HG03039 (cell line): ENCODE data around the gene SLC28A1.

Experiments
- ATAC-seq: cut with Tn5 transposase; IDR thresholded peaks from one replicate; pipeline ENCODE4 v1.9.1; 2021; ENCODE audit warnings: mild to moderate bottlenecking, moderate library complexity; ENCODE audit not compliant: unreplicated experiment

Gene SLC28A1

DNA sequence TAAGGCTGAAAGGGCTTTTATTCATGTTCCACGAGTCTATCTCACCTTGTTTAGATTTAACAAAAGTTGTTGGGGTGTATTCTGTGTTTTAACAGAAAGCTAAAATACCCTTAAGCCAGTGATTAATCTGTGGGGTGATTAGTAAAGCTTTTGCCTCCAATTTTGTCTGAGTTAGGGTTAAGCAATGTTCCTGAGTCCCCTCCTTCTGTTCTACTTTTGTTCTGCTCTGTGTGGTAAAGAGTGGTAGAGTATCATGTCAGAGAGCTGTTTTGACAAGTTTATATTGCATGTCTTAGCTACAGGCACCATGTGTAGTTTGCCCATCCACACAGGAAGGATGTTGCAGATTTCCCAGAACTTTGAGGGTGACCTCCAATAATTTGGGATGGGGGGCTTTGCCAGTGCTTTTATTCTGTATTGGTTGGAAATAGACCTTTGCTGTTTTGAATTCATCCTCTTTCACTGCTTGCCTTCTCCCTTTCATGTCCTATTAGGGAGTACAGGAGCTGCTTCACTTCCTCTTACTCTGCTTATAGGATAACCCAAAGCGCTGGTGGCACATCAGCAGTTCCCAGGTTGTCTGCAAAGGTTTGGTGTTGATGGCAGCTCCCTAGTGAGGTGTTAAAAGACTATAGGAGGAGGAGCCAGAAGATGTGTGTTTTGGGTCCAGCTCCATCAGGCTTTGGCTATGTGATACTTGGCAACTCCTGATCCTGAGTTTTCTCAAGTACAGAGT lies 104.6 kb downstream of the SLC28A1 start:
- ATAC-seq: no peak

DNA sequence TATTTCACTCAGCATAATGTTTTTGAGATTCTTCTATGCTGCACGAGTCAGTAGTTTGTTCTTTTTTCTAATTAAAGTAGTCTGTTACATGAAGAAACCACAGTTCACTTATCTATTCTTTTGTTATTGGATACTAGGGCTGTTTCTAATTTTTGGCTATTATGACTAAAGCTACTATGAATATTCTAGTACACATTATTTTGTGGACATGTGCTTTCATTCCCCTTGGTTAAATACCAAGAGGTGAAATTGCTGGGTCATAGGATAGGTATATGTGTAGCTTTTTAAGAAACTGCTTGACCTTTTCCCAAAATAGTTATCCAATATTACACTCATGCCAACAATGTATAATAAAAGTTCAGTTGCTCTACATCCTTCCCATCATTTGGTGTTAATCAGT lies 106.0 kb downstream of the SLC28A1 start:
- no peak for ATAC-seq

DNA sequence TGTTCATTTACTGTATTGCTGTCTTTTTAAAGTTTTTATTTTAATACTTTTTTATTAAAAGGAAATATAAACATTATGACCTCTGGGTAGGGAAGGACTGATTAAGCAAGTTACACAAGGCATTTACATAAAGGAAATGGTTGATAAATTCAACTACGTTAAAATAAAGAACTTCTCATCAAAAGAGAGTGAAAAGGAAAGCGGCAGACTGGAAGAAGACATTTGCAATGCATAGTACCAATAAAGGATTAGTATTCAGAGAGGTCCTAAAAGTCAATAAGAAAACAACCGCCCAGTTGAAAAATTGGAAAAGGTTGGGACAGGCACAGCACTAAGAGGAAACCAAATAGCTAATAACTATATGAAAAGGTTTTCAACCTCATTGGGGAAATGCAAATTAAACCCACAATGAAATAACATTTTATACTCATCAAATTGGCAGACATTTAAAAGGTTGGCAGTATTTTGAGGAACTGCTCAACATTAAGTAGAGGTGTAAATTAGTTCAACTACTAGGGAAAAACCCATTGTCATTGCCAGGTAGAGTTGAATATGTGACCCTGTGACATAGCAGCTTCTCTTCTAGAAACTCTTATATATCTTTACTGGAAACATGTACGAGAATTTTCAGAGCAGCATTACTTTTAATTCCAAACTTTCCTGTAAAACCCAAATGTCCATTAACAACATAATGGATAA lies 106.7 kb downstream of the SLC28A1 start:
- ATAC-seq: no peak

DNA sequence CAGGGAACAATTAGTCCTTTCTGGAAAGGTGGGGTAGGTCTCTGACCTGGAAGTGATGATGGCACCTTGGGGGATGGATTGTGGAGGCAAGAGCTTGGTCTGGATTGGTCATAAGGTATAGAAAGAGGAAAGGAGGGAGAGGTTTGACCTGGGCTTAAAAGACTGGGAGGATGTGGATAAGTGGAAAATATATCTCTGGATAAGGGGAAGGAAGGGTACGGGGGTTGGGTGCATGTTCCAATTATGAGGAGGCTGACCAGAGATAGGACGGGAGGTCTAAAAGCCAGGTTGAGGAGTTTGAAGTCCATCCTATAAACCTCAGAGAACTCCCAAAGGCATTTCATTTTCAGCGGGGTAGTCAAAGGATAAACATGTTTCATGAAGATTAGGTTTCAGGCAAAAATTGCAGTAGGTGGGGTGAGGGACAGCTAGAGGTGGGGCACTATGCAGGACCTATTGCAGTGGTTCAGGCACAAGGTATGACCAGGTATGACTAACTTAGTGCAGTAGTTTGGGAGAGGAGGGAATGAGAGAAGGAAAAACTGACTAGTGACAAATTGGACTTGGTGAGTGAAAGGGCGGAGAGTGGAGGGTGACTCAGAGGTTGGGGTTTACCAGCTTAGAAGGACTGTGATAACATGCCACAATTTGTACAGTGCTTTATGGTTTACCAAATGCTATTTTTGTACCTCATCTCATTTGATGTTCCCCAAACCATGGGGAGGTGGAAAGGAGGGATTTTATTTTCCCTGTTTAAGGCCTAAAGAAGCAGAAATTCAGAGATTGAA lies 107.9 kb downstream of the SLC28A1 start:
- no peak for ATAC-seq
